NB4 (cell line): Measurements from ENCODE around the gene ELOA.
"Not testable (repeated sequence)": the region's sequence is repeated elsewhere in the genome, so short reads cannot be mapped to it uniquely, and the experiment has no call there.

Experiments
- DNase-seq: peaks from one replicate; pipeline ENCODE4 v3.0.0; 2010; ENCODE audit warnings: low read depth
- H3K4me3 ChIP-seq: one replicate; pipeline ENCODE4 v1.5.1; 2011; ENCODE audit warnings: mild to moderate bottlenecking, low read depth, low read length, moderate library complexity
- MYC ChIP-seq: IDR thresholded peaks from 2 replicates; pipeline ENCODE4 v1.6.1; 2011; ENCODE audit warnings: low read depth, low read length
- POLR2A ChIP-seq: IDR thresholded peaks from 2 replicates; pipeline ENCODE4 v1.6.1; 2011; ENCODE audit warnings: mild to moderate bottlenecking; ENCODE audit not compliant: insufficient read length; ENCODE audit errors: extremely low read depth
- TF ChIP-seq, protein P1 (sequence below): IDR thresholded peaks from one replicate; pipeline ENCODE4 v1.5.1; 2012; ENCODE audit warnings: low read depth, low read length
- TF ChIP-seq, protein P2 (sequence below): IDR thresholded peaks from 2 replicates; pipeline ENCODE4 v1.6.1; 2011; ENCODE audit warnings: low read depth, low read length

ELOA gene

DNA sequence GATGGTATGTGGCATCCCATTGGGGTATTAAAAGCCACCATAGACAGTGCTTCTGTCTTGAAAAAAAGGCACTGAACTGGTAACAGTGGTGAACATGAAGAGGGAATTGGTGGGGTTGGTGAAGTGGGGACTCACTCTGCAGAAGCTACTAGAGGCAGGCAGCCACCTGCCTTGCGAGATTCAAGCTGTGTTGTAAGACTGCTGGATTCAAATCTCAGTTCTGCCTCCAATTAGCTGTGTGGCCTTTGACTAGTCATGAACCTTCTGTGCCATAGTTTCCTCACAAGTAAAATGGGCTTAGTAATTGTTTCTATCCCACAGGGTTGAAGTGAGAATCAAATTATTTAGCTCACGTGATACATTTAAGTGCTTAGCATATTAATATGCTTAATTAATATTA, 16.6 kb upstream of the ELOA start:
- TF ChIP-seq MYC, result no peak
- TF ChIP-seq, protein P1, sequence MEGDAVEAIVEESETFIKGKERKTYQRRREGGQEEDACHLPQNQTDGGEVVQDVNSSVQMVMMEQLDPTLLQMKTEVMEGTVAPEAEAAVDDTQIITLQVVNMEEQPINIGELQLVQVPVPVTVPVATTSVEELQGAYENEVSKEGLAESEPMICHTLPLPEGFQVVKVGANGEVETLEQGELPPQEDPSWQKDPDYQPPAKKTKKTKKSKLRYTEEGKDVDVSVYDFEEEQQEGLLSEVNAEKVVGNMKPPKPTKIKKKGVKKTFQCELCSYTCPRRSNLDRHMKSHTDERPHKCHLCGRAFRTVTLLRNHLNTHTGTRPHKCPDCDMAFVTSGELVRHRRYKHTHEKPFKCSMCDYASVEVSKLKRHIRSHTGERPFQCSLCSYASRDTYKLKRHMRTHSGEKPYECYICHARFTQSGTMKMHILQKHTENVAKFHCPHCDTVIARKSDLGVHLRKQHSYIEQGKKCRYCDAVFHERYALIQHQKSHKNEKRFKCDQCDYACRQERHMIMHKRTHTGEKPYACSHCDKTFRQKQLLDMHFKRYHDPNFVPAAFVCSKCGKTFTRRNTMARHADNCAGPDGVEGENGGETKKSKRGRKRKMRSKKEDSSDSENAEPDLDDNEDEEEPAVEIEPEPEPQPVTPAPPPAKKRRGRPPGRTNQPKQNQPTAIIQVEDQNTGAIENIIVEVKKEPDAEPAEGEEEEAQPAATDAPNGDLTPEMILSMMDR, result no peak
- TF ChIP-seq, protein P2, sequence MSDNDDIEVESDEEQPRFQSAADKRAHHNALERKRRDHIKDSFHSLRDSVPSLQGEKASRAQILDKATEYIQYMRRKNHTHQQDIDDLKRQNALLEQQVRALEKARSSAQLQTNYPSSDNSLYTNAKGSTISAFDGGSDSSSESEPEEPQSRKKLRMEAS, result no peak
- TF ChIP-seq POLR2A, result no peak
- H3K4me3 ChIP-seq, result no peak overlapping the region
- DNase-seq, result peak; percentile 54

DNA sequence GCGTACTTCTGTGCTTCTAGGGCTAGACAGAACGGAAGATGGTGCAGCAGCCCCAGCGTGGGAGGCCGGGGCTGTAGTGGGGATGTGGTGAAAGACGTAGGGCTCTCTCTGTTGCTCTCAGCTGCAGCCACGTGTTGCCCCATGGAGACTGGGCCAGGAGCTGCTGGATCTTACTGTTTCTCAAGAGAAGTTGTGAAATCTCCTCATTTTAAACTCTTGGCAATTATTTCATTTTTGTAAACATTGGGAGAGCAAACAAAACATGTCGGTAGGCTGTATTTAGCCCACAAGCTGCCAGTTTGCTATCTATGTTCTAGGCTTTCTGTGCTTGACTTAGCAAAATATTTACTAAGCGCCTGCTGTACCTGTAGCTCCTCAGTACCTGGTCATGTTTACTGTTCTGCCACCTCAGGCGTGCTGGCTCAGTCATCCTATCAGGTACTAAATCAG, 15.9 kb upstream of the ELOA start:
- peak; percentile 95 for DNase-seq
- TF ChIP-seq POLR2A, result no peak
- TF ChIP-seq, protein P1, result no peak
- TF ChIP-seq, protein P2, result peak; percentile 99
- peak; percentile 99 for TF ChIP-seq MYC
- H3K4me3 ChIP-seq, result no peak overlapping the region

DNA sequence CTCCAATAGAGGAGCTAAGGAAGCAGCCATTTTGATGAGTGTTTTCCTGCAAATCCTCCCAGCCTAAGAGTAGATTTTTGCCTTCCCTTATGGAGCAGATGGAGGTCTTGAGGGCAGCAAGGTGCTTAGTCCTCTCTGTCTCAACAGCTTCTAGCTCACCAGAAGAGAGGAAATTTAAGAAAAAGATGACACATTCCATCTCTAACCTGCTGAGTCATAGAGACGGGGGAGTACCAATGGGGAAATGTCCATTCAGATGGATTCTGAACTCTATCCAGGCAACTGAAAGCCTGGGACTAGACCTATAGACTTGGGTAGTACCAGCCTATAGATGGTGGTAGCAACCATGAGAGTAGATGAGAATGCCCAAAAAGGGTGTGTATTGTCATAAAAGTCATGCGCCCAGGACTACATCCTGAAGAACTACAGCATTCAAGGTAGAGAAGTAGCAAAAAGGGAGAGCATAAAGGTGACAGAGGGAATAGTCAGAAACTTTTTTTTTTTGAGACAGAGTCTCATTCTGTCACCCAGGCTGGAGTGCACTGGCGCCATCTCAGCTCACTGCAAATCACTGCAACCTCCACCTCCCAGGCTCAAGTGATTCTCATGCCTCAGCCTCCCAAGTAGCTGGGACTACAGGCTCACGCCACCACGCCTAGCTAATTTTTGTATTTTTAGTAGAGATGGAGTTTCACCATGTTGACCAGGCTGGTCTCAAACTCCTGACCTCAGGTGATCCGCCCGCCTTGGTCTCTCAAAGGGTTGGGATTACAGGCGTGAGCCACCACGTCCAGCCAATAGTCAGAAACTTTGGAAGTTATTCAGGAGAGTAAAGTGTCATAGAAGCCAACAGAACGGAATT, 10.7 kb upstream of the ELOA start:
- H3K4me3 ChIP-seq, result no peak overlapping the region
- no peak for TF ChIP-seq MYC
- TF ChIP-seq, protein P1, result no peak
- no peak for TF ChIP-seq POLR2A
- TF ChIP-seq, protein P2, result no peak
- DNase-seq, result peak; percentile 51

DNA sequence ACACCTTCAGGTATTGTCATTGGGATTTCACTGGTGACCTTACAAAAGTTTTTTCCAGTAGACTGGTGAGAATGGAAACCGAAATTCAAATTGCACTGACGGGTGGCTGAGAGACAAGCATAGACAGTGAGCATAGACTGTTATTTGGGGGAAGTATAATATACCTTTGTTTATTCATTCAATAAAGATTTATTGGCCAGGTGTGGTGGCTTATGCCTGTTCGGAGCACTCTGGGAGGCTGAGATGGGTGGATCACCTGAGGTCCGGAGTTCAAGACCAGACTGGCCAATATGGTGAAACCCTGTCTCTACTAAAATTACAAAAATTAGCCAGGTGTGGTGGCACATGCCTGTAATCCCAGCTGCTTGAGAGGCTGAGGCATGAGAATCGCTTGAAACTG, 10.0 kb upstream of the ELOA start:
- not testable (repeated sequence) for H3K4me3 ChIP-seq, DNase-seq

DNA sequence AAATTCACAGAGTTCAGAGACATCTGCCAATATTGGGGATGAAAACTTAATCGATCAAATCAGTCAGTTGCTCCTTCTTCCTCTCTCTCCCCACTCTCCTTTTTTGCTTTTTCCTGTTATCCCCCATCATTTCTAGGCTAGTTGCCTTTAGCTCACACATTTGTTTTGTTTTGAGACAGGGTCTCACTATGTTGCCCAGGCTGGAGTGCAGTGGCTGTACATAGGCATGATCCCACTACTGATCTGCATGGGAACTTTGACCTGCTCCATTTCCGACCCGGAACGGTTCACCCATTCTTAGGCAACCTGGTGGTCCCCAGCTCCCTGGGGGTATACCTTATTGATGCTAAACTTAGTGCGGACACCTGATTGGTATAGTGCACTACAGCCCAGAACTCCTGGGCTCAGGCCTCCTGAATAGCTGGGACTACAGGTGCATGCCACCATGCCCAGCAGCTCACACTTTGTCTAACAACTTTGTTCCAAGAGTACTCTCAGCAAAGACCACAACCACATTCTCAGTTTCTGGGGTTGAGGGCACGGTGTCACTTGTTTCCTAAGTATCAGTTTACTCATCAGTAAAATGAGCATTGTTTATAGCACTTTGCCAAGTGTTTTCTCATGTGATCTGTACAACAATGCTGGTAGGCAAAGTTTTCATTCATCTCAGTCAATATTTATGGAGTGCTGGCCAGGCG, 6.7 kb upstream of the ELOA start:
- no peak overlapping the region for H3K4me3 ChIP-seq
- TF ChIP-seq, protein P1, result no peak
- TF ChIP-seq POLR2A (no peak), MYC (no peak)
- TF ChIP-seq, protein P2, result no peak
- no peak for DNase-seq

DNA sequence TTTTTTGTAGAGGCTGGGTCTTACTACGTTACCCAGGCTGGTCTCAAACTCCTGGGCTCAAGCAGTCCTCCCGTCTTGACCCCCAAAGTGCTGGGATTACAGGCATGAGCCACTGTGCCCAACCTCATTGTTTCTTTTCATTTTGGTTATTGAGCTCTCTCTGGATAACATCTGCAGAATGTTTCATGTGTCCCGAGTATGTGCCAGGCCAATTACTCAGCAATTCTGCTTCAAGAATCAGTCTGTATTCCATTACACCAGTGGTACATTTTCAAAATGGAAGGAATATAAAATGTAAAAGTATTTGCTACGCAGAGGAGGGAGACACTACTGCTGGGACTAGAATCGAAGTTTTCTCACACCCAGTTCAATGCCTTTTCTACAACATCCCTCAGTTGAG, 1.7 kb upstream of the ELOA start:
- no peak overlapping the region for H3K4me3 ChIP-seq
- TF ChIP-seq, protein P1, result no peak
- TF ChIP-seq POLR2A (no peak), MYC (no peak)
- TF ChIP-seq, protein P2, result no peak
- DNase-seq, result no peak
